Measurements from ENCODE around the gene CCND3. TPM values are rescaled to one million over a fixed set of nuclear protein-coding genes. Genes with fewer than 3 reads are reported as not detected.

The CCND3 gene
- total and polyA plus RNA-seq, 2 of the 8 experiments (the other 6 are each of a cell fraction or from before 2014, with no cell fraction given), result 30.6 to 32.9 TPM

DNA sequence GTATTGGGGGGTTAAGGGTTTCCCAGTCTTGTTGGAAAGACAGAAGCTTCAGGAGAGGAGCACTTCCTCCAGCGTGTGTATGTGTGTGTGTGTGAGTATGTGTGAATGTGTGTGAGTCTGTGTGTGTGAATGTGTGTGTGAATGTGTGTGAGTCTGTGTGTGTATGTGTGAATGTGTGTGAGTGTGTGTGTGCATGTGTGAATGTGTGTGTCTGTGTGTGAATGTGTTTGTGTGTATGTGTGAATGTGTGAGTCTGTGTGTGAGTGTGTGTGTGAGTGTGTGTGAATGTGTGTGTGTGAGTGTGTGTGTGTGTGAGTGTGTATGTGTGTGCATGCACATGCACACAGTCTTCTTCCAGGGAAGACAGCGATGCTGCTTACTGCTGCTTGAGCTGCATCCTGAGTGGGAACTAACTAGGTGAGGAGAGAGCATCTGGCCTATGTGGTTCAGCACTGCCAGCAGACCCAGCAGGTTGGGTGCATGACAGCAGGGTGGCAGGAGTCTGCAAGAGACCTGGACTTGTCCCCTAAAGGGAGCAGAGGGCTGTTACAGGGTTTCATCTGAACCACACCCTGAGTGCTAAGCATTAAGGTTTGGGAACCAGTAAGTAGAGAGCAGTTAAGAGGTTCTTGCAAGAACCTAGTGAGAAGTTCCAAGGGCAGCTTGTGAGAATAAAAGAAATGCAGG, 22.7 kb upstream of the CCND3 start:
- Histone ChIP-seq H3K79me1 (ENCODE audit: low read depth, low read length) (no peaks in the 10 kb centered on the region), H3K23me2 (ENCODE audit: low read depth, low read length) (peaks cover 7% of the 10 kb centered on the region; the same call in 1 of the 2 replicates), H4K20me1 (replicated peaks in 1 of 2; ENCODE audit: control insufficient read depth in 1 of 2, insufficient read depth in 2 of 2, low read length in 2 of 2) (peaks cover 0 to 3% of the 10 kb centered on the region in 2 experiments), H3K36me3 (ENCODE audit: control insufficient read depth in 2 of 4, insufficient read depth in 4 of 4, low read length in 3 of 4) (no peaks in the 10 kb centered on the region), H3K4me1 (replicated peaks in 1 of 4; ENCODE audit: control insufficient read depth in 3 of 4, insufficient read depth in 4 of 4, low read length in 3 of 4) (peaks cover 15 to 28% (median 22%) of the 10 kb centered on the region in 4 experiments), H2BK12ac (ENCODE audit: low read depth, low read length) (peak overlapping the region; percentile 100), H2AFZ (ENCODE audit: low read length) (no peak overlapping the region), H3K56ac (replicated peaks; ENCODE audit: insufficient read length, low read depth, low read length) (peak overlapping the region; percentile 89), H3K4ac (replicated peaks; ENCODE audit: insufficient read length, low read depth, low read length) (peak overlapping the region; percentile 55), H2BK120ac (replicated peaks; ENCODE audit: low read depth, low read length) (peak overlapping the region; percentile 2), H2BK20ac (ENCODE audit: low read length) (peak overlapping the region; percentile 99), H2BK5ac (ENCODE audit: low read depth, low read length) (peak overlapping the region; percentile 90; the same call in 1 of the 2 replicates), H2BK15ac (ENCODE audit: low read length) (peak overlapping the region; percentile 83), H3K9me3 (ENCODE audit: insufficient read depth in 2 of 2, low read depth in 1 of 2, low read length in 1 of 2) (no peaks in the 10 kb centered on the region), H3K27ac (ENCODE audit: low read depth, low read length) (no peak overlapping the region), H4K8ac (ENCODE audit: extremely low read depth, insufficient read depth, low read length) (no peak overlapping the region), H2AK5ac (ENCODE audit: low read depth, low read length) (peak overlapping the region; percentile 100), H3K14ac (ENCODE audit: insufficient read length) (no peak overlapping the region), H3K79me2 (ENCODE audit: control insufficient read depth in 1 of 2, insufficient read depth in 2 of 2, low read length in 2 of 2) (no peaks in the 10 kb centered on the region), H3K27me3 (replicated peaks in 1 of 4; ENCODE audit: control insufficient read depth in 3 of 4, extremely low read depth in 1 of 4, insufficient read depth in 3 of 4, low read length in 3 of 4) (no peaks in the 10 kb centered on the region; a peak in 1 of 7 replicates), H3K4me3 (ENCODE audit: extremely low read depth in 1 of 4, insufficient read depth in 2 of 4, low read depth in 3 of 4, low read length in 4 of 4) (no peak overlapping the region), H4K91ac (replicated peaks; ENCODE audit: insufficient read length, low read length) (peak overlapping the region; percentile 99), H3K9ac (replicated peaks in 1 of 4; ENCODE audit: extremely low read depth in 1 of 4, low read depth in 3 of 4, low read length in 3 of 4) (no peak overlapping the region), H3K18ac (ENCODE audit: extremely low read depth, low read length) (peak overlapping the region; percentile 91), H3K23ac (ENCODE audit: insufficient read length) (no peak overlapping the region), H4K5ac (ENCODE audit: insufficient read length, low read depth, low read length) (peak overlapping the region; percentile 8), H3K4me2 (ENCODE audit: insufficient read depth in 1 of 2, low read depth in 2 of 2, low read length in 2 of 2) (peak overlapping the region; percentile 13 to 39; a peak in 2 of 4 replicates)
- TF ChIP-seq HDAC6 (IDR thresholded peaks at IDR 0.05; ENCODE audit: low read depth, low read length), result no peak
- TF ChIP-seq, protein P1, sequence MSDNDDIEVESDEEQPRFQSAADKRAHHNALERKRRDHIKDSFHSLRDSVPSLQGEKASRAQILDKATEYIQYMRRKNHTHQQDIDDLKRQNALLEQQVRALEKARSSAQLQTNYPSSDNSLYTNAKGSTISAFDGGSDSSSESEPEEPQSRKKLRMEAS (IDR thresholded peaks at IDR 0.05), result no peak
- TF ChIP-seq GABPA (IDR thresholded peaks at IDR 0.05; ENCODE audit: borderline replicate concordance, insufficient read depth, low read length), result no peak
- TF ChIP-seq SP2 (IDR thresholded peaks at IDR 0.05; ENCODE audit: low read length), result no peak
- FAIRE-seq (no peak), DNase-seq (ENCODE audit: low read depth in 1 of 2, low spot score in 2 of 2) (no peak)
- CTCF ChIA-PET (ENCODE audit: partially characterized antibody), result interaction anchor here (0.7 to 2.7 kb wide), 12 partner anchors 13 to 177 kb away, joined by 3 to 14 read pairs (median 5); partner anchors contain the start of genes CCND3 and TOMM6
- WGBS, 2 experiments (ENCODE audit: extremely low coverage in 1 of 2, insufficient coverage in 1 of 2, insufficient read length in 1 of 2, insufficient replicate concordance in 2 of 2, low coverage in 1 of 2, low lambda C conversion rate in 2 of 2, missing lambda C conversion rate in 1 of 2), result 62% methylated on average over 2 of the region's 2 CpGs; no CpG with 5 or more reads in 1 of the 2 experiments
- POLR2A ChIA-PET (ENCODE audit: partially characterized antibody), result interaction anchor here (0.9 to 2.2 kb wide), 11 partner anchors 8 to 86 kb away, joined by 3 to 12 read pairs (median 3); partner anchors contain the start of genes BYSL, CCND3, MED20 and TAF8

All from H1 (cell line).